Right atrium auricular region (tissue), 2 donors: Measurements from ENCODE around the gene SEC22B. TPM values are rescaled to one million over a fixed set of nuclear protein-coding genes. Genes with fewer than 3 reads are reported as not detected.
"Not testable (repeated sequence)": the region's sequence is repeated elsewhere in the genome, so short reads cannot be mapped to it uniquely, and the experiment has no call there.

Source experiments
- DNase-seq: peaks from one replicate; pipeline ENCODE4 v3.0.0-alpha.2; 2019; ENCODE audit warnings: low spot score
- H3K27ac ChIP-seq, 2 donors: fragments of 200-600 bp; sonication (generic); 1 replicate in 1 of 2; 2 replicates in 1 of 2; pipeline ENCODE4 v1.5.1; 2016 to 2019
- H3K27me3 ChIP-seq, 2 donors: fragments of 200-600 bp; sonication (generic); one replicate each; pipeline versions ENCODE4 v1.5.1 to v1.6.0; 2017 to 2019
- H3K36me3 ChIP-seq: fragments of 200-600 bp; sonication (generic); one replicate; pipeline ENCODE4 v1.5.1; 2016
- H3K4me1 ChIP-seq, 2 donors: fragments of 200-600 bp; sonication (generic); one replicate each; pipeline versions ENCODE4 v1.5.1 to v1.6.0; 2017 to 2019
- H3K4me3 ChIP-seq, 2 donors: fragments of 200-600 bp; sonication (generic); 1 replicate in 1 of 2; 2 replicates in 1 of 2; pipeline ENCODE4 v1.5.1; 2017 to 2019; ENCODE audit warnings: mild to moderate bottlenecking in 1 of 2, moderate library complexity in 1 of 2
- H3K9me3 ChIP-seq, 2 donors: fragments of 200-600 bp; sonication (generic); one replicate each; pipeline ENCODE4 v1.5.1; 2019
- total RNA-seq, 2 donors: library from RNA; depleted of rRNA; stranded (reverse); fragments of >200 nt; gene quantifications; one replicate each; pipeline ENCODE4 v1.1.0, GENCODE V29; 2016

The SEC22B gene
- total RNA-seq, 2 donors from 2014 or later = 11.9 to 16.8 TPM

DNA sequence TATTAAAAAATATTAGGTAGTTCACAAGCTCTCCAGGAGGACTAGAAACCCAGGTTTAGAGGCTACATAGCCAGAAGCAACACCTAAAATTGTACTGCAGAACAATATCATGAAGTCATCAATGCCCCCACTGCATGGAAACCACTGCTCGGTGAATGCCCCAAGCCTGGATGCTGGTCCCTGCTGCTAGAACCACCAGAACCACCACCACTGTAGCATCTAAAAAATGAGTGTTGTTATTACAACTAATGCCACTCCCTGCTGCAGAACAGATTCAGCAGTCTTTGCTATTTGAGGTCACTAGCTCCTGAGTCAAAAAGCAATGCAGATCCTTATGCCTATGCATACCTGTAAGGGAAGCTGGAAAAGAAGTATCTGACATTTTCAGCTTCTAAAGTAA lies 48.4 kb downstream of the SEC22B start:
- H3K9me3 ChIP-seq, H3K4me1 ChIP-seq, DNase-seq, H3K27me3 ChIP-seq, H3K36me3 ChIP-seq, H3K27ac ChIP-seq, H3K4me3 ChIP-seq: not testable (repeated sequence)

DNA sequence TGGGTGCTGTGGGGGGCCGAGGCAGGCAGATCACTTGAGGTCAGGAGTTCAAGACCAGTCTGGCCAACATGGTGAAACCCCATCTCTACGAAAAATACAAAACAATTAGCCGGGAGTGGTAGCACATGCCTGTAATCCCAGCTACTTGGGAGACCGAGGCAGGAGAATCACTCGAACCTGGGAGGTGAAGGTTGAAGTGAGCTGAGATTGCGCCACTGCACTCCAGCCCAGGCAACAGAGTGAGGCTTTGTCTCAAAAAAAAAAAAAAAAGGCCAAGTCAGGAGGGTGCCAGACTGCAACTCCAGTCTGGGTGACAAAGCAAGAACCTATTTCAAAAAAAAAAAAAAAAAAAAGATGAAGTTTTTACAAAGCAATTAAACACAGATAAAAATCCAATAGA lies 50.1 kb downstream of the SEC22B start:
- not testable (repeated sequence) for DNase-seq, H3K27ac ChIP-seq, H3K4me3 ChIP-seq, H3K9me3 ChIP-seq, H3K36me3 ChIP-seq, H3K27me3 ChIP-seq, H3K4me1 ChIP-seq

DNA sequence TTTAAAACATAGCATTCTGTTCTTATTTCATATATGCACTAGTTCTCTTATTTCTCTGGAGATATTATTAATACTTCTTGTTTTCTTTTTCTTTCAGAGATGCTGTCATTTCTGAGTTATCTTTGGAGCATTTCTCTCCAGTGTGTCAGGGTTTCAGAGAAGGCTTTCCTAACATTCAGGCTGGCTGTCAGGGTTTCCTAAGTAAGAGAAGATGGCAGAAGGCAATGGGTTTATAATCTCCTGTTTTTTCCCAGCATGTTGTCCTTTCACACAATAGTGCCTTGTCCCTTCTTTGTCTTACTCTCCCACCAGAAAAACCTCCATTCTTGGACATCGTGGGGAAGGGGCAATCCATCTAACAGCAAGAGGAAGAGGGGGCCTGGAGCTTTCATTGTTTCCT lies 51.7 kb downstream of the SEC22B start:
- not testable (repeated sequence) for H3K9me3 ChIP-seq, H3K36me3 ChIP-seq, H3K27me3 ChIP-seq, H3K4me3 ChIP-seq, DNase-seq, H3K4me1 ChIP-seq, H3K27ac ChIP-seq

DNA sequence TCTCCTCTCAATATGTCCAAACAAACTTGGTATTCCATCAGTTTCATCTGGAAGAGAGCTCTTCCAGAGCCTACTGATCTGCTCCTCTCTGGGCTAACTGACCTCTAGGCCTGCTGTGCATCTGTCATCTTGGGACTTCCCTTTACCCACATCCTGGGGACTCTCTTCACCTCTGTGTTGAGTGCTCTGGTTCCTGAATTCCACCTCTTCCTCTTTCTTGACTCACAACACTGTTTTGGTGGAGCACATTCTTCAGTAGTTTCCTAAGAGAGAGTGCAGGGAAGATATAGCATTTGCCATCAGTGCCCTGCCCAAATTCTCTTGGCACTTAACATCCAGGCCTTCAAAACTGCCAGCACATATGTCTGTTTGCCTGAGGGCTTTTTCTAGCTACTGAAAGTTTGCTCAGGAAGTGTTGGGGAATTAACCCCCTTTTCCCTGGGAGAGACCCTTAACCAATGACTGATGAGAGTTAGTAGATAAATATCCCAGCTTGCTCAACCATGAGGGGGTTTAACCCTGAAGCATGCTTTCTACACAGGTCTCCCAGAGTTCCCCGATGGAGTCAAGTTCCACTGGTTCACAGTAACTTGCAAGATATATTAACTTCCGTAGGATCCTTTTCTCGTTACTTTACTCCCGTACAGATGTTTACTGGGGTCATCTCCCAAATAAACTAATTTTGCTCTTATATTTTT lies 52.4 kb downstream of the SEC22B start:
- H3K4me3 ChIP-seq, H3K4me1 ChIP-seq, H3K27me3 ChIP-seq, H3K9me3 ChIP-seq, DNase-seq, H3K36me3 ChIP-seq, H3K27ac ChIP-seq: not testable (repeated sequence)

DNA sequence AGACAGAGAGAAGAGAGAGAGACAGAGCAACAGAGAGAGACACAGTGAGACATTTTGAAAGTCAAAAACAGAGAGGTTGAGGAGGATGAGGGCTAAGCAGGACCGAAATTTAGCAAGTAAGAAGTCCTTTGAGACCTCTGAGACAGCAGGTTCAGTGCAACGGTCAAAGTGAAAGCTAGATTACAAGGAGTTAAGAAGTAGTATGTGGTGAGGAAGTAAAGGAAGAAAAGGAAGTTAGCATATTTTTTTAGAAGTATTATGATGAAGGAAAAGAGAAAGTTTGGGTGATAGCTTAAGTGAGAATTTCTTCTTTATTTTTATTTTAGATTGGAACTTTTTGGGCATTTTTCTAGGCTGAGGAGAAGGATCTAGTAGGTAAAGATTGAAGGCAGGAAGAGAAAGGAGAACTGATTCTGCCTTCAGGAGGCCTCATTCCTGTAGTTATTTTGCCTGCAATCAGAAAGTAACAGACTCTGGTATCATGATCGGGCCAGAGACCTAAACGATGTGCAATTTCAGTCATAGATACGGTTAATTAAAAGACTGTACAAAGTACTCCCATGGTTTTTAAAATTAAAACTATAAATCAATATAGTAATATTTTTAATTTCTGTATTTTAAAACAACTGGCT lies 53.9 kb downstream of the SEC22B start:
- not testable (repeated sequence) for H3K4me3 ChIP-seq, H3K36me3 ChIP-seq, DNase-seq, H3K4me1 ChIP-seq, H3K27me3 ChIP-seq, H3K9me3 ChIP-seq, H3K27ac ChIP-seq

DNA sequence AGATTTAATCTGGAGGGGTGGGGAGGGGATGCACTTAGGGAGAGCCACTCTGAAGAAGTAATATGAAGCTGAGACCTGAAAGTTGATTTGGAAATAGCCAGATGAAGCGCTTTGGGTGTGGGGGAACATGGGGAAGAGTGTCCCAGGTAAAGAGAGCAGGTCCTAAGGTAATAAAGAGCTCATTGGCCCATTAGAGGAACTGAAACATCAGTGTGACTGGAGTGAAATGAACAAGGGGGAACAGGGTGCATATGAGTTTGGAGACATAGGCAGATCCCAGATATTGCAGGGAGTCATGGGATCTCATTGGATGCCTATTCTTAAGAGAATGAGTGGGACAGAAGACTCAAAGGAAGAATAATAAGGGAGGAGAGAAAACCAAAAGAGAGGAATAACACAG lies 54.5 kb downstream of the SEC22B start:
- H3K9me3 ChIP-seq, H3K4me1 ChIP-seq, H3K27ac ChIP-seq, DNase-seq, H3K36me3 ChIP-seq, H3K4me3 ChIP-seq, H3K27me3 ChIP-seq: not testable (repeated sequence)

DNA sequence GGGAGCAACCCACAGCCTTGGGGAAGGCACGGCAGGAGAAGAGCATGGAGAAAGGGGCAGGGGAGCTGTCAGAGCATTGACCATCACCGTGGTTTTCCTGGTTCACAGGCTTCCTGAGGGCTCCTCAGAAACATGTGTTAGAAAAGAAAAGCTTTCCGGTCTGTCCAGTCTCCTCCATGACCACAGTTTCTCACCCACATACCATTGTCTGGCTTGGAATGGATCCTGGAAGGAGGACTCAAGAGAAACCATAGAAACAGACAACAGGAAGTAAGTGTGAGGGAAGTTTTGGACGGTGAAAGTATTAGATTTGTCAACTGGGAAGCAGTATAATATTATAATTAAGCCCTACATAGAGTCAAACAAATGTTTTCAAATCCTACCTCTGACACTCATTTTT lies 55.8 kb downstream of the SEC22B start:
- H3K36me3 ChIP-seq, H3K4me1 ChIP-seq, H3K27me3 ChIP-seq, H3K4me3 ChIP-seq, H3K27ac ChIP-seq, DNase-seq, H3K9me3 ChIP-seq: not testable (repeated sequence)

DNA sequence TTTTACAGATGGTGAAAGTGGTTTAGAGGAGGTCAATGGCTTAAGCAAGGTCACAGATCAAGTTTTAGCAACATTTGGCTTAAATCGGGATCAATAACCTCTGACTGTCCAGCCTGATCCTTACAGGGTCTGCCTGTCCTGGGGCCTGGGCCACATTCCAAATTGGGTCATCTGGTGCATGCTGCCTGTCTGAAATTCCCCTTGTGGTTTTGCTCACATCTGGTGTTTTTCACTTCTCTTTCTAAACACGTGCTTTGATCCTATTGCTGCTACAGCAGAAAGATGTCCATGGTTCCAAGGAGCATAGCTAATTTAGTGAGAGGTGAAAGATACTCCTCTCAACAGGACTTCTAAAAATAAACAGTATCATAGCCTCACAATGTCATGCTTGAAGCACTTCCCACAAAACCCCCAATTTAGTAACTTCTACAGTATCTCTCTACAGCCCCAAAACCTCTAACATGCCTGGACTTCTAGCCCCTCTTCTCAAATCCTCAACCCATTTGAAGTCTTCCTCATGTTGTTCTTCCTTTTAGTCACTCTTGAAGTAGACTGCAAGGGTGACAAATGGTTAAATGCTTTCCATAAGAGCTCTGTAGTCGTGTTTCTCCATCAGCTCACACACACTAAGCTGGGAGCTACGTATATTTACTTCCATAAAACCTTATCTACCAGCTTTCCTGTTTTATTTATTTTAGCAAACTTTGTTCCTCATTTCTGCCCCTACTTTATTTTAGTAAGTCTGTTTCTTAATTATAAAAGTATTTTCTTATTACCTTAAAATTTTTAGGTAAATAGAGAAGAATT lies 58.7 kb downstream of the SEC22B start:
- H3K4me1 ChIP-seq, H3K4me3 ChIP-seq, DNase-seq, H3K36me3 ChIP-seq, H3K27ac ChIP-seq, H3K27me3 ChIP-seq, H3K9me3 ChIP-seq: not testable (repeated sequence)

DNA sequence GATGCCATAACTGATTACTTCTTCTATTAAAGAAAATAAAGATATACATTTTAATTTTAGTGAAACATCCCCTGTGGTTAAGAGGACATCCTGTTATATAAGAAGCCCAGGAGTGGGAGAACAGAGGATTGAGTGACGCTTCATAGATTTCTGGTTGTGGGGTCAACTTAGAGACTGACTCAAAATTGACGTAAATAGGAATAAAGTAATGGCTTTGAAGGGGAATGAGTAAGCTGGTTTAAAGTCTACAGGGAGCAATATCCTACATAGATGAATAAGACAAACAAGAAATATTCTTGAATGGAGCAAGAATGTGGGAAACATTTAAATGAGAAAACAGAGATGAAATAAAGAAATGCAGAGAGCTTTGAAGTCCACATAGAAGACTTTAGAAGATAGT lies 60.2 kb downstream of the SEC22B start:
- not testable (repeated sequence) for H3K4me1 ChIP-seq, DNase-seq, H3K36me3 ChIP-seq, H3K27ac ChIP-seq, H3K9me3 ChIP-seq, H3K27me3 ChIP-seq, H3K4me3 ChIP-seq

DNA sequence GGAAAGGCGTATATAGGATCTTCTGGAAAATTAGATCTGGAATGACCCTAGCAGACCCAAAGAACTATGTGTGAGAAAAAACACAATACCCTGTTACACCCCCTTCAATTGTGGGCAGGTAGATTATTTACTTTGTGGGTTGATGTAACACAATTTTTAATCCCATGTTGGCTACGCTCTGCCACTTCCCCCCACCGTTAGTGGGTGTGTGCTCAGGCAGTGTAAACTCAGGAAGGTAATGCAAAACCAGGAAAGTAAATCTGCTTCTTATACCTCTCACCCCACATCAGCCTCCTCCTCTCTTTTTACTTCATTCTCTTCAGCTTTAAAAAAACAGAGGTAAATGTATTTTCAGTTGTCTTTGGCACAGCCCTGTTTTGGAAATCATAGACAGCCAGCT lies 63.2 kb downstream of the SEC22B start:
- not testable (repeated sequence) for H3K27ac ChIP-seq, H3K36me3 ChIP-seq, H3K4me3 ChIP-seq, H3K9me3 ChIP-seq, H3K27me3 ChIP-seq, DNase-seq, H3K4me1 ChIP-seq

DNA sequence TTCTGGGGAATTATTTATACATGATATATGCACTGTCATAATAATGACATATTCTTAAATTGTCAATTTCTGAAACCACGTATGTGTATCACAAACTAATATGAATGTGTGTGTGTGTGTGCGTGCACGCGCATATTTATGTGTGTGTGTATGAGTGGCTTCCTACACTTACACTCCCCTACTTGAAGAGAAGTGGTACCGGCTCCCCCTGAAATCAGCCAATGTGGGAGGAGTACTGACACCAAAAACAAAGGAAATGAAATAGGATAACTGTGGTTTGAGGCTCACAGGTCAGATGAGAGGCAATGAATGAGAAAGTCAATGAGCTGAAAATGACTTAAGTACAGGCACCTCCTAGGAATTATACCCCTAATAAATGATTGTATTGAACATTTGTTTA lies 64.1 kb downstream of the SEC22B start:
- DNase-seq, H3K27me3 ChIP-seq, H3K27ac ChIP-seq, H3K36me3 ChIP-seq, H3K4me3 ChIP-seq, H3K9me3 ChIP-seq, H3K4me1 ChIP-seq: not testable (repeated sequence)

DNA sequence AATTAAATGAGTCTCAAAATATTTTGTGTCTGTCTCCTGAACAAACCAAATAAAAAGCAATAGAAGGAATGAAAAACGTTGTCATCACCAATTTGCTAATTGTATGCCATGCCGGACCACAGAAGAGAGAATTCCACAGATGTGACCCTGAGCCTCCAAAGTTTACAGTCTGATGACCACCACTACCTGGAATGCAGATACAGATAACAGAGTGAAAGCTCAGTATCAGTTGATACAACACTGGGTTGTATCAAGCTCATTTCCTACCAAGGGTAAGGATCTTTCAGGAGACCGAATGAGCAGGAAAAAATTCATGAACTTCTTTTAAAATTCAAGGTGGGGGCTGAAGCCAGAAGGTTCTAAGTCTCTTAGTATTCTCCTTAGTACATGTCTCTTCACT lies 64.5 kb downstream of the SEC22B start:
- H3K9me3 ChIP-seq, H3K27ac ChIP-seq, H3K36me3 ChIP-seq, DNase-seq, H3K4me3 ChIP-seq, H3K27me3 ChIP-seq, H3K4me1 ChIP-seq: not testable (repeated sequence)

DNA sequence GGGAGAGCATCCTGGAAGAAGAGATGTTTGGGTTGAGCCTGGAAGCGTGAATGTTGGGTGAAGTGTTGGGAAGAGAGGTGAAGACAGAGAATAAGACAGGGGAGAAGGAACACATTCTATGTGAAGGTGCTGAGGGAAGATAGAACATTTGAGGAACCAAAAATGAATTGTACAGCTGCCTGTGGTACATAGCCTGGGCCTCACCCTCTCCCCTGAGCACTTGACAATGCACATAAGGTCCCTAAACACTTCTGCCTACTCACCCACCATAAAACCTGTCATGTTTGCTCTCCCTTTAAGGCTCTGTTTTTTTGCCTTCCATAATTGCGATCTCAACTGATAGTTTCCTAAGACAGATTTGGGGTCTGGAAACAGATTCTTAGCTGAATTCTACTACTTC lies 65.3 kb downstream of the SEC22B start:
- H3K9me3 ChIP-seq, H3K4me3 ChIP-seq, H3K27me3 ChIP-seq, H3K27ac ChIP-seq, H3K4me1 ChIP-seq, H3K36me3 ChIP-seq, DNase-seq: not testable (repeated sequence)

DNA sequence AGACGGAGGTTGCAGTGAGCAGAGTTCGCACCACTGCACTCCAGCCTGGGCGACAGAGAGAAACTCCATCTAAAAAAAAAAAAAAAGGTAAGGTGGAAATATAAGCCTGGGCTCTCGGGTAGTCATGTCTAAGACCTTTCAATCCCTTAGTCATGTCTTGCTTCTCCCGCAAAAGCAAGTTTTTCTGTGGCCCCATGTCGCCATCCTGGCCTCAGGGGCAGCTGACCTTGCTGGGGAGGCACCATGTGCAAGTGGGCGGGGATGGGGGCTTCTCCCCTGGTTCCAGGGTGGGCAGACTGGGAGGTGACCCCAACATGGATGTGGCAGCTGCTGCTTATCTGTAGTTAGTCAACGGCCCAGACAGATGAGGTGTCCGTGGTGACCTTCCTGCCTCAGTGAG lies 66.7 kb downstream of the SEC22B start:
- H3K27ac ChIP-seq, DNase-seq, H3K4me3 ChIP-seq, H3K27me3 ChIP-seq, H3K36me3 ChIP-seq, H3K9me3 ChIP-seq, H3K4me1 ChIP-seq: not testable (repeated sequence)

DNA sequence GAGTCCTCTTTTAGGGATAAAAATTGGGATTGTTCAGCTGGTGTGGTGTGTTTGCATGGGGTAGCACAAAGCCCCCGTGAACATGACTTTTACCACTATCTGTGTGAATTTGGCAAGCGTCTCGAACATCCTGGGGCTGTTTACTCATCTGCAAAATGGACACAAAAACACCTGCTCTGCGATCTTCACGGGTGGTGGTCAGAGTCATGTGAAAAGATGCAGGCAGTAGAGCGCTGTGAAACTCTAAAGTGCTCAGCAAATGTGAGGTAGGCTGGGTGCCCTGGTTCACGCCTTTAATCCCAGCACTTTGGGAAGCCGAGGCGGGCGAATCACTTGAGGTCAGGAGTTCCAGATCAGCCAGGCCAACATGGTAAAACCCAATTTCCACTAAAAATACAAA lies 67.1 kb downstream of the SEC22B start:
- not testable (repeated sequence) for H3K4me1 ChIP-seq, H3K4me3 ChIP-seq, H3K36me3 ChIP-seq, H3K9me3 ChIP-seq, H3K27me3 ChIP-seq, H3K27ac ChIP-seq, DNase-seq
